Right kidney (tissue), 1 donor: ENCODE measurements around the gene TRAPPC11.
A peak's percentile ranks its signal among the peaks of the same experiment; 100 is the strongest.

Source experiments
- DNase-seq: peaks from one replicate; pipeline ENCODE4 v3.0.0-alpha.2; 2016

The TRAPPC11 gene

GRCh38 chr4:183636923-183637322 is 22.2 kb upstream of the TRAPPC11 start:
- no peak for DNase-seq

DNA sequence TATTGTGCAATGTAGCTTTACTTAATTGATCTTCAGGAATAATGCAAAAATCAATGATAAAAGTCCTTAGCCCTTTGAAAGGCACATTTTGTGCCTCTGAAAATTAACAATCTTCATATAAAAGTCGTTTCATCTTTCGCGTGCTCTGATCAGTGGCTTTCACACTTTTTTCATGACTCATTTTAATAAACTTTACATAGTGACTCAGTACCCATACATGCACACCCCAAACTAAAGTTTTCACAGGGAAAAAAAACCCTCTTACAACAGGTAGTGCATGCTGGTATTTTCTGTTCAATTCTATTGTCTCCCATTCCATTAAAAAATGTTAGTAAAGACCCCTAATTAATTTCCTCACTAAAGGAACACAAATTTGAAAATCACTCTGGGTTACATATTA is 21.6 kb upstream of the TRAPPC11 start:
- no peak for DNase-seq

DNA sequence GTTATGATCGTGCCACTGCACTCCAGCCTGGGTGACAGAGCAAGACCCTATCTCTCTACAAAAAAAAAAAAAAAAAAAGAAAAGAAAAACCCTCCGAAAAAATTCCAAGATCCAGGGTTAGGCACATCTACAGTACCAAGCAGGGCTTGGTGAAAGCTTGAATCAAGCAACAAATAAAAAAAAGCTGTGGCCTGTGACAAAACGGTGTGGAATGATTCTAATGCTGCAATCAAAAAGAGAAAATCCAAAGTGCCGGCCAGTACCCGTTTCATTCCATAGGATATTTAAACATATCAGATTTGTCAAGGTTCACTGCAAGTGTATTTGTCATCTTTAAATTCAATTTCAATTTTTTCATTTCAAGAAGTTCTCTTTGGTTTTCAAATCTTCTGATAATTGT is 20.7 kb upstream of the TRAPPC11 start:
- no peak for DNase-seq

GRCh38 chr4:183639291-183639690 is 19.8 kb upstream of the TRAPPC11 start:
- no peak for DNase-seq

- no peak for DNase-seq
These were observed 13.8 kb upstream of the TRAPPC11 start for GRCh38 chr4:183645326-183645725.

DNA sequence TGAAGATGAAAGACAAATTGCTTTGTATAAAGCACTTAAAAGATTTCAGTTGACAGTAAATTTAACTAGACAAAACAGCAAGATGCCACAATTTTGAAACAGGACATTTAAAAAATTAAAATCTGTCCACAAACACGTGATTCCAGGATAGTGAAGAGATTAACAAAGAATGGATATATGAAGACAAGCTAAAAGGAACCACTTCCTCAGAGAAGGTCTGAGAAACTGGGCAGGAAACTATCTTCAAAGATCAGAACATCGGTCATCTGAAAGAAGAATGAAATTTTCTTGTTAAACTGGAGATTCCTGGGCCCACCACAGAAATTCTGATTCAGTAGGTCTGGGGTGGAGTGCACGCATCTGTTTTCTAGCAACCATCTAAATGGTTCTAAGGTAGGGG is 1.5 kb upstream of the TRAPPC11 start:
- no peak for DNase-seq

DNA sequence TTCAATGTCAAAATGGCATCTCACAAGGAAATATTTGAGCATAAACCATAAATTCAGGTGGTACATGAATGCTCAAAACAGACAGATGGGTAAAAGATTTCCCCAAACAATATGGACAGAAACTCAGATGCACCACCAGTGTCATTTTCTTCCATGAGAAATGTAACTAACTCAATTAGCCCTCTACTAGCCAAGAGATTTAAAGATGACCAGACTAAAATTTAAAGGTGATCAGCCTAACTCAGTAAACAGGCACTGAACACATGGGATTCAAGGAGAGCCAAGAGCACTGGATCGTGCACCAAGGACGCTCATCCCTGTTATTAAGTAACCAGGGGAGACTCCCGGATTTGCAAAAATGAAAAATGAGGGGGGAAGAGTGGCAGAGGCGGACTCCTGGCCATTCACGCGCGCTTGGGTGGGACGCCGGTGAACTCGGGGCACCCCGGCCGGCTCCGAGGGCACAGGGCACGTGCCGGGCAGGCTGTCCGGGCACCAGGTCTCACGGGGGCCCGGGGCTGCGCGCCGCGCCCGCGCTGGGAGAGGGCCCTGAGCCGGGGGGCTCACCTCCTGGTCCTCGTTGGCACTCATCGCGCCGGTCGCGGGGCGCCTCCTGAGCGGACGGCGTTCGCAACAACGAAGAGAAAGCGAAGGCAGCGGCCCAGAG is 598 bp upstream of the TRAPPC11 start:
- peak; percentile 84 for DNase-seq

DNA sequence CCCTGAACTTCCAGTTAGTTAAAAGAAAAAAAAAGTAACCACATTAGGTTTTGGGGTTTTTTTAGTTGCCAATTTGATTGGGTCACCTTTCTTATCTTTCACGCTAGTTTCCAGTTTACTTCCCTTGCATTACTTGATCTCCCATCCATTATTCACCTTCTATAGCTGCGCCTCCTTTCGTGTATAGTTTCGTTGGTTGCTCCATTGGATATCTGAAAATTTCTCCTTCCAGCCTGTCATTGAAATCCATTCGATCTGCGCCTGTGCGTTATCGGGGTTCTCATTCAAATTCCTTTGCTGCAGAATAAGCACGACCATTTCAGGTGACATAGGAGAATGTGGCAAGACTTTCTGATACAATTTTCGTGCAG is 764 bp downstream of the TRAPPC11 start:
- no peak for DNase-seq

DNA sequence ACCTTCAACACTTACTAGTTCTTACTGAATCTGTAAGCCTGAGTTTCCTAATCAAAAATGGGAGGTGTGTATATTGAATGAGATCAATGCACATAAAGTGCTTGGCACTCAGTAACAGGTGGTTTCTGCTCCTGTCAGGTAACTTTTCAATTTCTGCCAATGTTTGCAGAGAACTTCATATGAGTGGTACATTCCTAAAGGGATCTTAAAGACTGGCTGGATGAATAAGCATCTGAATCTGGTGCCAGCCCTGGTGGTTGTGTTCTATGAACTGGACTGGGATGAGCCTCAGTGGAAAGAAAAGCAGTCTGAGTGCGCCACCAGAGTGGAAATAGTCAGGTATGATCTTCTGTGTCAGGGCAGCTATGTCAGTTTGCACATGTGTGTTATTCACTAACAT is 7.0 kb downstream of the TRAPPC11 start:
- no peak for DNase-seq

- DNase-seq: no peak
These were observed 11.2 kb downstream of the TRAPPC11 start for GRCh38 chr4:183670251-183670650.

- no peak for DNase-seq
These were observed 12.0 kb downstream of the TRAPPC11 start for GRCh38 chr4:183670960-183671555.

DNA sequence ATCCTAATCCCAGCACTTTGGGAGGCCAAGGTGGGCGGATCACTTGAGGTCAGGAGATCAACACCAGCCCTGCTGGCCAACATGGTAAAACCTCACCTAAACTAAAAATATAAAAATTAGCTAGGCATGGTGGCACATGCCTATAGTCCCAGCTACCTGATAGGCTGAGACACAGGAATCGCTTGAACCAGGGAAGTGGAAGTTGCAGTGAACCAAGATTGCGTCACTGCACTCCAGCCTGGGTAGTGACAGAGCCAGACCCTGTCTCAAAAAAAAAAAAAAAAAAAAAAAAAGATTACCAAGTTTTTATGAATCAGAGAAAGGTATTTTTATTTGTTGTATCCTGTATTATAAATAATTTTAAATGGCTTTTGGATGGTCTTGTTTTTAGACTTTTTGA is 15.1 kb downstream of the TRAPPC11 start:
- no peak for DNase-seq

DNA sequence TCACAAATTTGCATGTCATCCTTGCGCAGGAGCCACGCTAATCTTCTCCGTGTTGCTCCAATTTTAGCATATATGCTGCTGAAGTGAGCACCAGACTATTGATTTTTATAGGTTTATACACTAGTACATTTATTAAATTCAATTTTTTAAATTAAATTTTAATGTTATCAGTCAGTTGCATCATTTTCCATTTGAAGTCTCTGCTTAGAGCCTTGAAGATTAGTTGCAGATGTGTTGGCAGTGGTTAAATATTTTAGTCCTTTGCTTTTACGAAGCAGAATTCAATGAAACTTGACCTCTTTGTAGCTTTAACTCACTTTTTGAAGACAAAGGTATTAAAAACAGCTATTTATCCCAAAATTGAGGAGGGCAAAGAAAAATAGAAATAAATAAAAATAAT is 16.5 kb downstream of the TRAPPC11 start:
- no peak for DNase-seq

DNA sequence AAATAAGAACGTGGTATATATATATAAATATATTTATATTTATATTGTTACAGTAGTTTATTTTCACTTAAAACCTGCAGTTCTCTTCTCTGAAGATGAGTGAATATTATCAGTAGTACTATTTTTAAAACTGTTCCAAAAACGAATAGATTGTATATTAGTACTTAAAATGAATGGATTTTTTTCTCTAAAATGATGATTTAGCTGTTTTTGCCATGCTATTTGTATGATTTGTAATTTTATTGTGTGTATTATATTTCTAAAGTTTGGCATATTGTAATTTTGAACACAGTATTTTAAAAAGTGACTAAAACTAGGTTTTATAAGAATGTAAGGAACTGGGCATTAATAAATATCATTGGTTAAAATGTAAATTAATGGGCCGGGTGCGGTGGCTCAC is 22.0 kb downstream of the TRAPPC11 start:
- no peak for DNase-seq

- DNase-seq: no peak
These were observed 27.4 kb downstream of the TRAPPC11 start for GRCh38 chr4:183686461-183686860.

DNA sequence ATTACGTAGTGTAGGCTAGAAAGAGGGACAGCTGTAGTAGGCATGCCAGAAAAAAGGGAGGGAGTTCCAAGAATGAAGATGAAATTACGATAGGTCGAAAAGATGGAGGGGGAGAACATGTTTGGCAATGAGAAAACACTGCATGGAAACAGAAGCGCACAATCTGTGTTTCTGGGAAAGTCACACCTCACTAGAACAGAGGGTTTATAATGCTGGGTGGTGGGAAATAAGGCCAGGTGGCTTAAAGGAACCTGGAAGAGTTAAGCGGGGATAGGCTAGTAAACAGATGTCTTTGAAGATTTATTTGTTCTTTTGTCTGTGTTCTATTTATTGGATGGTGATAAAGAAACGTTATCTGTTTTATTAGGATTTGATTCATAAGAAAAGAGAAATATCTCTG is 29.1 kb downstream of the TRAPPC11 start:
- DNase-seq: no peak

GRCh38 chr4:183691006-183691405 is 31.9 kb downstream of the TRAPPC11 start:
- DNase-seq: no peak

DNA sequence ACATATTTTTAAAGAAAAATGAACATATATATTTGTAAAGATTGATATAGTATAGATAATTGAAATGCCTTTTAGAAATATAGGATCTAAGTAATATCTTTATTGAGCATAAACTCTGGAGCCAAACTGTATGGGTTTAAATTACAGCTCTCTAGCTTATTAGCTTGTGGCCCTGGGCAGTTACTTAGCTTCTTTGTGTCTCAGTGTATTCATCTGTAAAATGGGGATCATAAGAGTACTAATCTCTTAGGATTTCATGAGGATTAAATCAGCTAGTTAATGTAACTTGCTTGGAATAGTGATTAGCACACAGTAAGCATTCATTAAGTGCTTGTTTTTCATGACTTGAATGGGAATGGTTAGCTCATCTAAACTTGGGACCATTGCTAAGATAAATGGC is 32.8 kb downstream of the TRAPPC11 start:
- no peak for DNase-seq

DNA sequence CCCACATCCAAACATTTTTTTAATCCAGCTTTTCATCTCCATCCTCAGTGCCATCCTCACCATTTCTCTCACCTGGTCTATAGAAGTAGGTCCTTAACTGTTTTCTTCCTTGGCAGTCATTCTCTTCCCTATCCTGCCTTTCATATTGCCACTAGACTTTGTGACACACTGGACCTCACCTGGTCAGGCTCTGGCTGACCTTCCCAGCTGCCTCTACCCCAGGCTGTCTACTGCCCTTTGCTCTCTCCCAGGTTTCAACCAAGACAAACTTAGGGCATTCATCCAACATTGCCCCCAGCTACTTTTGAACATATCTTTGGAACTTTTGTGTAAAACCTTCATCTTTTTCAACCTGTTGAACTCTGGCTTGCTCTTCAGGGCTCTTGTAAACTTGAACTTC is 39.8 kb downstream of the TRAPPC11 start:
- no peak for DNase-seq

- no peak for DNase-seq
These were observed 41.3 kb downstream of the TRAPPC11 start for GRCh38 chr4:183700407-183700806.

GRCh38 chr4:183702492-183702891 is 43.4 kb downstream of the TRAPPC11 start:
- no peak for DNase-seq

DNA sequence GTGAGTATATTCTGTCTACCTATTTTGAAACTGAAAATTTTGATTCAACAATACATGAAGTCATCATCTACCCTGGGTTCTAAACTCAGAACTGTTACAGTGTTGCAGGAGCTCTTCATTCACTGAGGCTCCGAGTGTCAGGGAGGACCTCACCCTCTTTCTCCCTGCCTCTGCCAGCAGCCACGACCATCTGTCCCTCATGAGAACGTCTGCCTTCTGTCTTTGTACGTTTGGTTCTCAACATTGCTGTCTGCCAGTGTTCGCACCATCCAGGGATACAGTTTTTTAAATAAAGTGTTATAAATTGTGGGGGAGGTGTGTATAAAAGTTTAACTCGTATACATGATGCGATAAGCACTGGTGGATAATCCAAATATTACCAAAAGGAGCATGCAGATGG is 55.5 kb downstream of the TRAPPC11 start:
- no peak for DNase-seq

DNA sequence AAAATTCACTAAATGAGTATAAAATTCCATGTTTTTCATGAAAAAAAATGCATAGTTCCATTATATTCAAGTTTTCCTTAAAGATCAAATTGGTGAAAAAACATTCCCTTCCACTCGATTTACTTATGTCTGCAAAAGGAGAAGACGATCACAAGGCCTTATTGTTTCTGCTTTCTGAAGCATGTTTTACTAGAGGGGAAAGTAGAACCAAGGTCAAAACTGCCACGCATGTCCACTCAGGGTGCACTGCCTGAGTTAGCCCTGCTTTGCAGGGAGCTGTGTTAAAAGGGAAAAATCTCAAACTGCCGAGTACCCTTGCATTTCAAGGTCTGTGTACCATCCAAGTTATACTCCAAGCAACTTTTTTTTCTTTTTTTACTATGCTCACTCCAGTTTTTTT is 57.2 kb downstream of the TRAPPC11 start:
- DNase-seq: no peak

DNA sequence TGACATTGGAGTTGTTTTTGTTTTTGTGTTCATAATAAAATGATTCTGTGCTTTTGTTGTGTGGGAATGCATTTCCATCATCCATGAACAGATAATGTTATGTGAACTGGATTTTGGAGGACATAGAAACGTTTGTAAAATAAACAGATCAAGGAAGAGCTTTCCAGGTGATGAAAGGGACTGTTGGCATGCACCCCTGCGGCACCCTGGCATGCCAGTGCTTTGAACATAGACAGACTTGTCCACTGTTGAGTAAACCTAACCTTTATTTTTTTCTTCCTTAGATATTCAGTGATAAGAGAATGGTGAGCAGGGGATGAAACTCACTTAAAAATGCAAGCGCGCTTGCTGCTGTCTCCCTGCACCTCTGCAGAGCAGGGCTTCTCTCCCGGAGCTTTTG is 59.8 kb downstream of the TRAPPC11 start:
- no peak for DNase-seq
